GM23338 (cell line): ENCODE data around the gene PAK1. TPM values are rescaled to one million over a fixed set of nuclear protein-coding genes. Genes with fewer than 3 reads are reported as not detected.

Experiments used
- ATAC-seq: fragments of 200-7000 bp; cut with Tn5 transposase; 3 replicates; pipeline ENCODE4 v1.9.1; 2020
- DNase-seq: peaks from one replicate; pipeline ENCODE4 v3.0.0-alpha.2; 2015; ENCODE audit warnings: low spot score
- H2AFZ ChIP-seq: fragments of 200-600 bp; sonication (generic); 2 replicates; pipeline ENCODE4 v1.8.0; 2016; ENCODE audit warnings: antibody characterized with exemption, mild to moderate bottlenecking, moderate library complexity
- H3F3A ChIP-seq: fragments of 200-600 bp; sonication (generic); replicated peaks from 2 replicates; pipeline ENCODE4 v1.8.0; 2017; ENCODE audit warnings: antibody characterized with exemption, mixed run types, low read depth
- H3K27ac ChIP-seq: fragments of 200-600 bp; sonication (generic); 2 replicates; pipeline ENCODE4 v1.6.1; 2016; ENCODE audit warnings: low read depth
- H3K27me3 ChIP-seq: fragments of 200-600 bp; sonication (generic); 2 replicates; pipeline ENCODE4 v1.8.0; 2016; ENCODE audit warnings: mild to moderate bottlenecking, mixed run types, moderate library complexity; ENCODE audit not compliant: insufficient read depth
- H3K36me3 ChIP-seq: fragments of 200-600 bp; sonication (generic); 2 replicates; pipeline ENCODE4 v1.8.0; 2016; ENCODE audit warnings: mild to moderate bottlenecking; ENCODE audit not compliant: insufficient read depth
- H3K4me1 ChIP-seq: fragments of 200-600 bp; sonication (generic); 2 replicates; pipeline ENCODE4 v1.8.0; 2016; ENCODE audit warnings: mild to moderate bottlenecking, moderate library complexity; ENCODE audit not compliant: insufficient read depth
- H3K4me2 ChIP-seq: fragments of 200-600 bp; sonication (generic); 2 replicates; pipeline ENCODE4 v1.7.1; 2017; ENCODE audit warnings: mixed run types
- H3K4me3 ChIP-seq: fragments of 200-600 bp; sonication (generic); 2 replicates; pipeline ENCODE4 v1.6.1; 2016; ENCODE audit warnings: mixed run types
- H3K79me2 ChIP-seq: fragments of 200-600 bp; sonication (generic); replicated peaks from 2 replicates; pipeline ENCODE4 v1.8.0; 2017; ENCODE audit warnings: mild to moderate bottlenecking; ENCODE audit not compliant: insufficient read depth
- H3K9me2 ChIP-seq: fragments of 200-600 bp; sonication (generic); 2 replicates; pipeline ENCODE4 v1.8.0; 2017; ENCODE audit not compliant: insufficient read depth
- H4K20me1 ChIP-seq: fragments of 200-600 bp; sonication (generic); replicated peaks from 2 replicates; pipeline ENCODE4 v1.8.0; 2017; ENCODE audit warnings: mild to moderate bottlenecking; ENCODE audit not compliant: insufficient read depth
- H3K27ac Mint-ChIP-seq: 2 replicates; pipeline ENCODE4 v1.8.0; 2020; ENCODE audit warnings: inconsistent platforms, mild to moderate bottlenecking, moderate library complexity, mixed read lengths
- H3K27me3 Mint-ChIP-seq: 3 replicates; pipeline ENCODE4 v1.8.0; 2022; ENCODE audit warnings: low read depth, mild to moderate bottlenecking, moderate library complexity, mixed read lengths, inconsistent platforms; ENCODE audit not compliant: insufficient read depth, poor library complexity
- H3K36me3 Mint-ChIP-seq: 3 replicates; pipeline ENCODE4 v1.8.0; 2021; ENCODE audit warnings: low read depth, mild to moderate bottlenecking, inconsistent platforms, moderate library complexity, mixed read lengths
- H3K4me1 Mint-ChIP-seq: 3 replicates; pipeline ENCODE4 v1.8.0; 2020; ENCODE audit warnings: mild to moderate bottlenecking, inconsistent platforms, mixed read lengths
- H3K4me3 Mint-ChIP-seq: 3 replicates; pipeline ENCODE4 v1.8.0; 2021; ENCODE audit warnings: moderate library complexity, mild to moderate bottlenecking, inconsistent platforms, mixed read lengths
- H3K9me3 Mint-ChIP-seq: 3 replicates; pipeline ENCODE4 v1.8.0; 2020; ENCODE audit warnings: moderate library complexity, mild to moderate bottlenecking, inconsistent platforms, mixed read lengths
- CREB1 ChIP-seq: fragments of 250-450 bp; sonication (Bioruptor Pico); IDR thresholded peaks from 2 replicates; pipeline ENCODE4 v1.5.0; 2020; ENCODE audit warnings: low read depth, mild to moderate bottlenecking, moderate library complexity
- EZH2 ChIP-seq: fragments of 200-600 bp; sonication (generic); IDR thresholded peaks from one replicate; pipeline ENCODE4 v1.8.0; 2017; ENCODE audit warnings: antibody characterized with exemption, mild to moderate bottlenecking, low read depth; ENCODE audit not compliant: unreplicated experiment
- EZH2phosphoT487 ChIP-seq: fragments of 200-600 bp; sonication (generic); IDR thresholded peaks from one replicate; pipeline ENCODE4 v1.8.1; 2018; ENCODE audit warnings: antibody characterized with exemption; ENCODE audit not compliant: unreplicated experiment
- JUNB ChIP-seq: IDR thresholded peaks from one replicate; pipeline ENCODE4 v1.6.1; 2016; ENCODE audit warnings: antibody characterized with exemption; ENCODE audit not compliant: unreplicated experiment
- NANOG ChIP-seq: IDR thresholded peaks from 2 replicates; pipeline ENCODE4 v1.6.1; 2016; ENCODE audit warnings: antibody characterized with exemption, borderline replicate concordance
- POLR2AphosphoS5 ChIP-seq: IDR thresholded peaks from 2 replicates; pipeline ENCODE4 v1.6.1; 2016; ENCODE audit warnings: antibody characterized with exemption, low read depth
- STAT1 ChIP-seq: IDR thresholded peaks from one replicate; pipeline ENCODE4 v1.6.1; 2016; ENCODE audit warnings: antibody characterized with exemption; ENCODE audit not compliant: unreplicated experiment
- ZNF114 ChIP-seq: fragments of 250-450 bp; sonication (Bioruptor Pico); IDR thresholded peaks from 2 replicates; pipeline ENCODE4 v1.5.0; 2020; ENCODE audit warnings: mild to moderate bottlenecking, moderate library complexity
- ZNF331 ChIP-seq: fragments of 250-450 bp; sonication (Bioruptor Pico); IDR thresholded peaks from 2 replicates; pipeline ENCODE4 v1.5.0; 2020; ENCODE audit warnings: low read depth, mild to moderate bottlenecking, moderate library complexity
- polyA plus RNA-seq: library from polyadenylated mRNA; unstranded; fragments of >200 nt; fragmentation: Nextera tagmentation; extraction: Ambion mirVana; gene quantifications from 2 replicates; pipeline ENCODE4 v1.2.1, GENCODE V29; 2016
- total RNA-seq: library from RNA; depleted of rRNA; stranded (reverse); fragments of >200 nt; shearing (Covaris generic); gene quantifications from 2 replicates; pipeline ENCODE4 v1.2.3, GENCODE V29; 2014
- TF ChIP-seq, protein P1 (sequence below): IDR thresholded peaks from one replicate; pipeline ENCODE4 v1.6.1; 2018; ENCODE audit warnings: antibody characterized with exemption; ENCODE audit not compliant: unreplicated experiment
- TF ChIP-seq, protein P2 (sequence below), 2 experiments: fragments of 200-600 bp in 1 of 2; sonication (generic) in 1 of 2; conservative IDR thresholded peaks; 2 replicates each; pipeline versions ENCODE4 v1.5.1 to v1.6.1; 2016 to 2017; ENCODE audit warnings: antibody characterized with exemption in 2 of 2, low read depth in 2 of 2, mild to moderate bottlenecking in 2 of 2, moderate library complexity in 1 of 2
- TF ChIP-seq, protein P3 (sequence below): IDR thresholded peaks from 2 replicates; pipeline ENCODE4 v1.6.1; 2016; ENCODE audit warnings: antibody characterized with exemption
- TF ChIP-seq, protein P4 (sequence below): fragments of 250-450 bp; sonication (Bioruptor Pico); IDR thresholded peaks from 2 replicates; pipeline ENCODE4 v1.5.0; 2020; ENCODE audit warnings: mild to moderate bottlenecking, moderate library complexity

The PAK1 gene
- total and polyA plus RNA-seq, 2 experiments from 2014 or later = 102 to 175 TPM

DNA sequence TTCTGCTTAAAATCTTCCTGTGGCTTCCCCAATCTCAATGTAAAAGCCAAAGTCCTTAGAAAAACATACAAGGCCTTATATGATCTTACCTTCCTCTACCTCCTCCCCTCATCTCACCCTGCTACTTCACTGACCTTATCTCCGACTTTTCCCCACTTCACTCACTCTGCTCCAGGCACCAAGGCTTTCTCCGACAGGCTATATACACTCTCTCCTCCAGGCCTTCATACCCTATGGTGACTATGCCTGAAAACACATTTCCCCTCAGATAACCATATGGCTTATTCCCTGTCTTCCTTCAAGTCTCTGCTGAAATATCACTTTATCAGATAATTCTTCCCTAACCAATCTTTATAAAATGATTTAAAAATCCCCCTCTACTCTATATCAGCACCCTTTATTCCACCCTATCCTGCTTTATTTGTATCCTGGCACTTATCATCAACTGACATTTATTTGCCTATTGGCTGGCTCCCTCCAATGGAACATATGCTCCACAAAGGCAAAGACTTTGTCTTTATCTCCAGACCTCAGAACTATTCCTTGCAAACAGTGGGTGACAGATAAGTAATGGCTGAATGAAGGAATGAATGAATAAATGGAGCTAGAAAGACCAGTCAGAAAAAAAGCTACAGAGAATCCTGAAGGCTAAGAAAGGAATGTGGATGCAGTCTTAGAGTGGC, 52.7 kb downstream of the PAK1 start:
- Mint-ChIP-seq H3K4me3 (no peak overlapping the region), H3K4me1 (peaks cover 62% of the 10 kb centered on the region), H3K9me3 (no peaks in the 10 kb centered on the region), H3K36me3 (no peaks in the 10 kb centered on the region), H3K27me3 (peaks cover 3% of the 10 kb centered on the region), H3K27ac (no peak overlapping the region; the same call in 1 of the 2 replicates)
- TF ChIP-seq, protein P1, sequence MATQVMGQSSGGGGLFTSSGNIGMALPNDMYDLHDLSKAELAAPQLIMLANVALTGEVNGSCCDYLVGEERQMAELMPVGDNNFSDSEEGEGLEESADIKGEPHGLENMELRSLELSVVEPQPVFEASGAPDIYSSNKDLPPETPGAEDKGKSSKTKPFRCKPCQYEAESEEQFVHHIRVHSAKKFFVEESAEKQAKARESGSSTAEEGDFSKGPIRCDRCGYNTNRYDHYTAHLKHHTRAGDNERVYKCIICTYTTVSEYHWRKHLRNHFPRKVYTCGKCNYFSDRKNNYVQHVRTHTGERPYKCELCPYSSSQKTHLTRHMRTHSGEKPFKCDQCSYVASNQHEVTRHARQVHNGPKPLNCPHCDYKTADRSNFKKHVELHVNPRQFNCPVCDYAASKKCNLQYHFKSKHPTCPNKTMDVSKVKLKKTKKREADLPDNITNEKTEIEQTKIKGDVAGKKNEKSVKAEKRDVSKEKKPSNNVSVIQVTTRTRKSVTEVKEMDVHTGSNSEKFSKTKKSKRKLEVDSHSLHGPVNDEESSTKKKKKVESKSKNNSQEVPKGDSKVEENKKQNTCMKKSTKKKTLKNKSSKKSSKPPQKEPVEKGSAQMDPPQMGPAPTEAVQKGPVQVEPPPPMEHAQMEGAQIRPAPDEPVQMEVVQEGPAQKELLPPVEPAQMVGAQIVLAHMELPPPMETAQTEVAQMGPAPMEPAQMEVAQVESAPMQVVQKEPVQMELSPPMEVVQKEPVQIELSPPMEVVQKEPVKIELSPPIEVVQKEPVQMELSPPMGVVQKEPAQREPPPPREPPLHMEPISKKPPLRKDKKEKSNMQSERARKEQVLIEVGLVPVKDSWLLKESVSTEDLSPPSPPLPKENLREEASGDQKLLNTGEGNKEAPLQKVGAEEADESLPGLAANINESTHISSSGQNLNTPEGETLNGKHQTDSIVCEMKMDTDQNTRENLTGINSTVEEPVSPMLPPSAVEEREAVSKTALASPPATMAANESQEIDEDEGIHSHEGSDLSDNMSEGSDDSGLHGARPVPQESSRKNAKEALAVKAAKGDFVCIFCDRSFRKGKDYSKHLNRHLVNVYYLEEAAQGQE = no peak
- no peak for TF ChIP-seq ZNF331
- TF ChIP-seq EZH2 = no peak
- TF ChIP-seq, protein P2, sequence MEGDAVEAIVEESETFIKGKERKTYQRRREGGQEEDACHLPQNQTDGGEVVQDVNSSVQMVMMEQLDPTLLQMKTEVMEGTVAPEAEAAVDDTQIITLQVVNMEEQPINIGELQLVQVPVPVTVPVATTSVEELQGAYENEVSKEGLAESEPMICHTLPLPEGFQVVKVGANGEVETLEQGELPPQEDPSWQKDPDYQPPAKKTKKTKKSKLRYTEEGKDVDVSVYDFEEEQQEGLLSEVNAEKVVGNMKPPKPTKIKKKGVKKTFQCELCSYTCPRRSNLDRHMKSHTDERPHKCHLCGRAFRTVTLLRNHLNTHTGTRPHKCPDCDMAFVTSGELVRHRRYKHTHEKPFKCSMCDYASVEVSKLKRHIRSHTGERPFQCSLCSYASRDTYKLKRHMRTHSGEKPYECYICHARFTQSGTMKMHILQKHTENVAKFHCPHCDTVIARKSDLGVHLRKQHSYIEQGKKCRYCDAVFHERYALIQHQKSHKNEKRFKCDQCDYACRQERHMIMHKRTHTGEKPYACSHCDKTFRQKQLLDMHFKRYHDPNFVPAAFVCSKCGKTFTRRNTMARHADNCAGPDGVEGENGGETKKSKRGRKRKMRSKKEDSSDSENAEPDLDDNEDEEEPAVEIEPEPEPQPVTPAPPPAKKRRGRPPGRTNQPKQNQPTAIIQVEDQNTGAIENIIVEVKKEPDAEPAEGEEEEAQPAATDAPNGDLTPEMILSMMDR (conservative IDR thresholded peaks at IDR 0.05; ENCODE audit: low read depth in 2 of 2) = no peak
- TF ChIP-seq ZNF114 (CRISPR knock-in tag) = no peak
- no peak for TF ChIP-seq NANOG
- TF ChIP-seq POLR2AphosphoS5 = no peak
- no peak for TF ChIP-seq CREB1 (CRISPR knock-in tag)
- TF ChIP-seq, protein P3, sequence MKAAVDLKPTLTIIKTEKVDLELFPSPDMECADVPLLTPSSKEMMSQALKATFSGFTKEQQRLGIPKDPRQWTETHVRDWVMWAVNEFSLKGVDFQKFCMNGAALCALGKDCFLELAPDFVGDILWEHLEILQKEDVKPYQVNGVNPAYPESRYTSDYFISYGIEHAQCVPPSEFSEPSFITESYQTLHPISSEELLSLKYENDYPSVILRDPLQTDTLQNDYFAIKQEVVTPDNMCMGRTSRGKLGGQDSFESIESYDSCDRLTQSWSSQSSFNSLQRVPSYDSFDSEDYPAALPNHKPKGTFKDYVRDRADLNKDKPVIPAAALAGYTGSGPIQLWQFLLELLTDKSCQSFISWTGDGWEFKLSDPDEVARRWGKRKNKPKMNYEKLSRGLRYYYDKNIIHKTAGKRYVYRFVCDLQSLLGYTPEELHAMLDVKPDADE = no peak
- no peak for TF ChIP-seq EZH2phosphoT487
- no peak for TF ChIP-seq STAT1
- TF ChIP-seq, protein P4, sequence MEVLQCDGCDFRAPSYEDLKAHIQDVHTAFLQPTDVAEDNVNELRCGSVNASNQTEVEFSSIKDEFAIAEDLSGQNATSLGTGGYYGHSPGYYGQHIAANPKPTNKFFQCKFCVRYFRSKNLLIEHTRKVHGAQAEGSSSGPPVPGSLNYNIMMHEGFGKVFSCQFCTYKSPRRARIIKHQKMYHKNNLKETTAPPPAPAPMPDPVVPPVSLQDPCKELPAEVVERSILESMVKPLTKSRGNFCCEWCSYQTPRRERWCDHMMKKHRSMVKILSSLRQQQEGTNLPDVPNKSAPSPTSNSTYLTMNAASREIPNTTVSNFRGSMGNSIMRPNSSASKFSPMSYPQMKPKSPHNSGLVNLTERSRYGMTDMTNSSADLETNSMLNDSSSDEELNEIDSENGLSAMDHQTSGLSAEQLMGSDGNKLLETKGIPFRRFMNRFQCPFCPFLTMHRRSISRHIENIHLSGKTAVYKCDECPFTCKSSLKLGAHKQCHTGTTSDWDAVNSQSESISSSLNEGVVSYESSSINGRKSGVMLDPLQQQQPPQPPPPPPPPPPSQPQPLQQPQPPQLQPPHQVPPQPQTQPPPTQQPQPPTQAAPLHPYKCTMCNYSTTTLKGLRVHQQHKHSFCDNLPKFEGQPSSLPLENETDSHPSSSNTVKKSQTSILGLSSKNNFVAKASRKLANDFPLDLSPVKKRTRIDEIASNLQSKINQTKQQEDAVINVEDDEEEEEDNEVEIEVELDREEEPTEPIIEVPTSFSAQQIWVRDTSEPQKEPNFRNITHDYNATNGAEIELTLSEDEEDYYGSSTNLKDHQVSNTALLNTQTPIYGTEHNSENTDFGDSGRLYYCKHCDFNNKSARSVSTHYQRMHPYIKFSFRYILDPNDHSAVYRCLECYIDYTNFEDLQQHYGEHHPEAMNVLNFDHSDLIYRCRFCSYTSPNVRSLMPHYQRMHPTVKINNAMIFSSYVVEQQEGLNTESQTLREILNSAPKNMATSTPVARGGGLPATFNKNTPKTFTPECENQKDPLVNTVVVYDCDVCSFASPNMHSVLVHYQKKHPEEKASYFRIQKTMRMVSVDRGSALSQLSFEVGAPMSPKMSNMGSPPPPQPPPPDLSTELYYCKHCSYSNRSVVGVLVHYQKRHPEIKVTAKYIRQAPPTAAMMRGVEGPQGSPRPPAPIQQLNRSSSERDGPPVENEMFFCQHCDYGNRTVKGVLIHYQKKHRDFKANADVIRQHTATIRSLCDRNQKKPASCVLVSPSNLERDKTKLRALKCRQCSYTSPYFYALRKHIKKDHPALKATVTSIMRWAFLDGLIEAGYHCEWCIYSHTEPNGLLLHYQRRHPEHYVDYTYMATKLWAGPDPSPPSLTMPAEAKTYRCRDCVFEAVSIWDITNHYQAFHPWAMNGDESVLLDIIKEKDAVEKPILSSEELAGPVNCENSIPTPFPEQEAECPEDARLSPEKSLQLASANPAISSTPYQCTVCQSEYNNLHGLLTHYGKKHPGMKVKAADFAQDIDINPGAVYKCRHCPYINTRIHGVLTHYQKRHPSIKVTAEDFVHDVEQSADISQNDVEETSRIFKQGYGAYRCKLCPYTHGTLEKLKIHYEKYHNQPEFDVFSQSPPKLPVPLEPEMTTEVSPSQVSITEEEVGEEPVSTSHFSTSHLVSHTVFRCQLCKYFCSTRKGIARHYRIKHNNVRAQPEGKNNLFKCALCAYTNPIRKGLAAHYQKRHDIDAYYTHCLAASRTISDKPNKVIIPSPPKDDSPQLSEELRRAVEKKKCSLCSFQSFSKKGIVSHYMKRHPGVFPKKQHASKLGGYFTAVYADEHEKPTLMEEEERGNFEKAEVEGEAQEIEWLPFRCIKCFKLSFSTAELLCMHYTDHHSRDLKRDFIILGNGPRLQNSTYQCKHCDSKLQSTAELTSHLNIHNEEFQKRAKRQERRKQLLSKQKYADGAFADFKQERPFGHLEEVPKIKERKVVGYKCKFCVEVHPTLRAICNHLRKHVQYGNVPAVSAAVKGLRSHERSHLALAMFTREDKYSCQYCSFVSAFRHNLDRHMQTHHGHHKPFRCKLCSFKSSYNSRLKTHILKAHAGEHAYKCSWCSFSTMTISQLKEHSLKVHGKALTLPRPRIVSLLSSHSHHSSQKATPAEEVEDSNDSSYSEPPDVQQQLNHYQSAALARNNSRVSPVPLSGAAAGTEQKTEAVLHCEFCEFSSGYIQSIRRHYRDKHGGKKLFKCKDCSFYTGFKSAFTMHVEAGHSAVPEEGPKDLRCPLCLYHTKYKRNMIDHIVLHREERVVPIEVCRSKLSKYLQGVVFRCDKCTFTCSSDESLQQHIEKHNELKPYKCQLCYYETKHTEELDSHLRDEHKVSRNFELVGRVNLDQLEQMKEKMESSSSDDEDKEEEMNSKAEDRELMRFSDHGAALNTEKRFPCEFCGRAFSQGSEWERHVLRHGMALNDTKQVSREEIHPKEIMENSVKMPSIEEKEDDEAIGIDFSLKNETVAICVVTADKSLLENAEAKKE (CRISPR knock-in tag) = no peak
- no peak for TF ChIP-seq JUNB
- H3K4me2 ChIP-seq = peak overlapping the region; percentile 59; the same call in 1 of the 2 replicates
- no peaks in the 10 kb centered on the region for H3K9me2 ChIP-seq
- no peaks in the 10 kb centered on the region; the same call in 1 of the 2 replicates for H4K20me1 ChIP-seq
- H3K27me3 ChIP-seq = no peaks in the 10 kb centered on the region
- no peaks in the 10 kb centered on the region for H3K36me3 ChIP-seq
- DNase-seq = no peak
- H2AFZ ChIP-seq = no peak overlapping the region
- no peak overlapping the region for H3K27ac ChIP-seq
- H3F3A ChIP-seq = no peaks in the 10 kb centered on the region
- ATAC-seq = peak; percentile 52
- peaks cover 99% of the 10 kb centered on the region for H3K79me2 ChIP-seq
- no peak overlapping the region for H3K4me3 ChIP-seq
- H3K4me1 ChIP-seq = peaks cover 69% of the 10 kb centered on the region
